ENCODE results near the gene SLC4A8. TPM values are rescaled to one million over a fixed set of nuclear protein-coding genes. Genes with fewer than 3 reads are reported as not detected.

SLC4A8 gene
- total and polyA plus RNA-seq, 12 donors = 3.0 to 27.0 (median 11.6) TPM

GRCh38 chr12:51383269-51383905, 41.2 kb upstream of the SLC4A8 start:
- no peak overlapping the region for H3K4me3 ChIP-seq
- 68 to 91% (median 72%) methylated on average over 6 of the region's 6 CpGs for WGBS, 4 donors
- intact Hi-C loops (cut with DNase I) = no loop called here
- H3K4me1 ChIP-seq (replicated peaks in 1 of 2) = peaks cover 0 to 2% of the 10 kb centered on the region in 2 donors
- H3K9me3 ChIP-seq (replicated peaks in 1 of 3) = no peaks in the 10 kb centered on the region
- no peaks in the 10 kb centered on the region for H3K27me3 ChIP-seq
- TF ChIP-seq POLR2A (IDR thresholded peaks at IDR 0.05) = no peak
- TF ChIP-seq, protein P1, sequence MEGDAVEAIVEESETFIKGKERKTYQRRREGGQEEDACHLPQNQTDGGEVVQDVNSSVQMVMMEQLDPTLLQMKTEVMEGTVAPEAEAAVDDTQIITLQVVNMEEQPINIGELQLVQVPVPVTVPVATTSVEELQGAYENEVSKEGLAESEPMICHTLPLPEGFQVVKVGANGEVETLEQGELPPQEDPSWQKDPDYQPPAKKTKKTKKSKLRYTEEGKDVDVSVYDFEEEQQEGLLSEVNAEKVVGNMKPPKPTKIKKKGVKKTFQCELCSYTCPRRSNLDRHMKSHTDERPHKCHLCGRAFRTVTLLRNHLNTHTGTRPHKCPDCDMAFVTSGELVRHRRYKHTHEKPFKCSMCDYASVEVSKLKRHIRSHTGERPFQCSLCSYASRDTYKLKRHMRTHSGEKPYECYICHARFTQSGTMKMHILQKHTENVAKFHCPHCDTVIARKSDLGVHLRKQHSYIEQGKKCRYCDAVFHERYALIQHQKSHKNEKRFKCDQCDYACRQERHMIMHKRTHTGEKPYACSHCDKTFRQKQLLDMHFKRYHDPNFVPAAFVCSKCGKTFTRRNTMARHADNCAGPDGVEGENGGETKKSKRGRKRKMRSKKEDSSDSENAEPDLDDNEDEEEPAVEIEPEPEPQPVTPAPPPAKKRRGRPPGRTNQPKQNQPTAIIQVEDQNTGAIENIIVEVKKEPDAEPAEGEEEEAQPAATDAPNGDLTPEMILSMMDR (IDR thresholded peaks at IDR 0.05) = no peak
- DNase-seq = no peak
- H3K27ac ChIP-seq = no peak overlapping the region
- no peaks in the 10 kb centered on the region for H3K36me3 ChIP-seq (replicated peaks in 1 of 2)

DNA sequence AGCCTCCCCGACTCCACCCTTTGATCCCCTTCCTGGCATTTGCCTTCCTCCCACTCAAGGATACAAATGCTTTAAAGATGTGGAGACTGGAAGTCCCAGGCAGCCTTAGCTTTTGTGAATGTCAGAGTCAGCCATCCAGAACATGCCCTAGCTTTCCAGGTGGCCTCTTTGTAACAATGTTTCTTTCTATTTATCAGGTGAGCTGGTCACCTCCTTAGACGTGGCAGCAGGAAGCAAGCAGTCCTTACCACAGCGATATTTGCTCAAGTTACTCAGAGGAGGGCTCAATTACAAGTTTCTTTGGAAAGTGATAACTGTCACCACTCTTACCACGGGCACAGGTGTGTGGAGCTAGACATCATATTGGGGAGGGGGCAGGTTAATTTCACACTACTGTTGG, 38.3 kb upstream of the SLC4A8 start:
- H3K27ac ChIP-seq = no peak overlapping the region
- DNase-seq = no peak
- no peaks in the 10 kb centered on the region for H3K36me3 ChIP-seq (replicated peaks in 1 of 2)
- 79 to 88% (median 84%) methylated on average over 4 of the region's 4 CpGs for WGBS, 4 donors
- H3K4me3 ChIP-seq = no peak overlapping the region
- intact Hi-C loops (cut with DNase I) = no loop called here
- no peaks in the 10 kb centered on the region for H3K9me3 ChIP-seq (replicated peaks in 1 of 3)
- peaks cover 0 to 7% of the 10 kb centered on the region in 2 donors for H3K4me1 ChIP-seq (replicated peaks in 1 of 2)
- TF ChIP-seq, protein P1 (IDR thresholded peaks at IDR 0.05) = no peak
- no peak for TF ChIP-seq POLR2A (IDR thresholded peaks at IDR 0.05)
- H3K27me3 ChIP-seq = no peaks in the 10 kb centered on the region

- intact Hi-C loops (cut with DNase I) = no loop called here
- no peak for TF ChIP-seq POLR2A (IDR thresholded peaks at IDR 0.05)
- TF ChIP-seq, protein P1 (IDR thresholded peaks at IDR 0.05) = no peak
- Histone ChIP-seq H3K36me3 (replicated peaks in 1 of 2) (no peaks in the 10 kb centered on the region), H3K27ac (peak overlapping the region in 1 of 5 donors; percentile 47), H3K9me3 (replicated peaks in 1 of 3) (no peaks in the 10 kb centered on the region), H3K4me3 (no peak overlapping the region), H3K27me3 (no peaks in the 10 kb centered on the region), H3K4me1 (replicated peaks in 1 of 2) (peaks cover 0 to 14% of the 10 kb centered on the region in 2 donors)
- DNase-seq = peak in 5 of 7 donors; percentile 31 to 79 (median 45)
- 59 to 66% (median 62%) methylated on average over 10 of the region's 10 CpGs for WGBS, 4 donors
These were observed 36.4 kb upstream of the SLC4A8 start for GRCh38 chr12:51388069-51388799.

- Histone ChIP-seq H3K4me1 (replicated peaks in 1 of 2) (peaks cover 0 to 14% of the 10 kb centered on the region in 2 donors), H3K36me3 (replicated peaks in 1 of 2) (no peaks in the 10 kb centered on the region), H3K9me3 (replicated peaks in 1 of 3) (no peaks in the 10 kb centered on the region), H3K27ac (peak overlapping the region in 1 of 5 donors; percentile 47), H3K27me3 (no peaks in the 10 kb centered on the region), H3K4me3 (no peak overlapping the region)
- DNase-seq = no peak
- WGBS, 4 donors = 83 to 94% (median 90%) methylated on average over 5 of the region's 5 CpGs
- intact Hi-C loops (cut with DNase I) = no loop called here
- TF ChIP-seq POLR2A (IDR thresholded peaks at IDR 0.05) = no peak
- TF ChIP-seq, protein P1 (IDR thresholded peaks at IDR 0.05) = no peak
These were observed 35.8 kb upstream of the SLC4A8 start for GRCh38 chr12:51388846-51389245.

Measured in adrenal gland (tissue), 12 donors.